Right lobe of liver (tissue), 6 donors: ENCODE measurements around the gene DYNC2I2. TPM values are rescaled to one million over a fixed set of nuclear protein-coding genes. Genes with fewer than 3 reads are reported as not detected.
A peak's percentile ranks its signal among the peaks of the same experiment; 100 is the strongest.
"Not testable (repeated sequence)": the region's sequence is repeated elsewhere in the genome, so short reads cannot be mapped to it uniquely, and the experiment has no call there.

Experiments used
- ATAC-seq, 4 donors: fragments of 200-7000 bp; cut with Tn5 transposase; one replicate each; pipeline ENCODE4 v1.9.1; 2020; ENCODE audit warnings: mild to moderate bottlenecking in 4 of 4, moderate library complexity in 4 of 4
- DNase-seq, 3 donors: peaks; one replicate each; pipeline ENCODE4 v3.0.0-alpha.2; 2020
- H3K27ac ChIP-seq, 3 donors: fragments of 200-600 bp; one replicate each; pipeline ENCODE4 v1.8.0; 2022
- H3K27me3 ChIP-seq, 2 donors: fragments of 200-600 bp; one replicate each; pipeline ENCODE4 v1.8.0; 2022
- H3K36me3 ChIP-seq, 4 donors: fragments of 200-600 bp; sonication (generic) in 1 of 4; one replicate each; pipeline versions ENCODE4 v1.5.1 to v1.8.0; 2017 to 2022; ENCODE audit warnings: control low read depth in 1 of 4
- H3K4me1 ChIP-seq, 4 donors: fragments of 200-600 bp; sonication (generic) in 1 of 4; one replicate each; pipeline versions ENCODE4 v1.5.1 to v1.8.0; 2017 to 2022; ENCODE audit warnings: control low read depth in 1 of 4
- H3K4me3 ChIP-seq, 3 donors: fragments of 200-600 bp; one replicate each; pipeline ENCODE4 v1.8.0; 2022
- H3K9me3 ChIP-seq, 4 donors: fragments of 200-600 bp; sonication (generic) in 1 of 4; one replicate each; pipeline versions ENCODE4 v1.5.1 to v1.8.0; 2017 to 2022; ENCODE audit warnings: control low read depth in 1 of 4
- CTCF ChIP-seq, 4 donors: fragments of 200-600 bp in 3 of 4; fragments of 450-650 bp in 1 of 4; IDR thresholded peaks; one replicate each; pipeline versions ENCODE4 v1.5.1 to v1.8.0; 2016 to 2022; ENCODE audit warnings: antibody characterized with exemption in 4 of 4, mild to moderate bottlenecking in 2 of 4
- POLR2A ChIP-seq: fragments of 450-650 bp; IDR thresholded peaks from one replicate; pipeline ENCODE4 v1.6.1; 2017; ENCODE audit warnings: antibody characterized with exemption, mild to moderate bottlenecking
- WGBS: methylation state at CpG from one replicate; pipeline ENCODE4 v1.1.6; 2018; ENCODE audit warnings: low coverage, low lambda C conversion rate; ENCODE audit not compliant: insufficient coverage; ENCODE audit errors: missing lambda C conversion rate; 5-methylcytosine and 5-hydroxymethylcytosine counted together
- intact Hi-C, 2 donors: fragments of 100-400 bp; cut with DNase I; formaldehyde crosslinking; loops; one replicate each; pipeline versions ENCODE4 v1.11.2 to v1.14.1; 2022
- total RNA-seq, 6 experiments: library from RNA; depleted of rRNA in 2 of 6; stranded (reverse); fragments of >200 nt in 2 of 6; fragmentation: NEBNext Ultra II Directional in 3 of 6; extraction: Animal tissue kit (Norgen Biotek cat#: 25700) in 3 of 6; gene quantifications; one replicate each; pipeline versions ENCODE4 v1.1.0 to v1.2.4, GENCODE V29; 2016 to 2023
- donor health status: DM: no; HTN: yes; CAD: no.
- donor health status: DM: no; HTN: no; CAD: no.
- donor health status: DM: no; HTN: no; CAD: no.
- donor health status: DM: no; HTN: yes; CAD: no.
- donor health status: DM: no; HTN: yes; CAD: no.

The DYNC2I2 gene
- total RNA-seq, 6 experiments from 2014 or later = 11.8 to 23.9 (median 18.8) TPM

GRCh38 chr9:128703616-128704355 lies 47.1 kb upstream of the DYNC2I2 start:
- intact Hi-C loops = no loop called here
- no peaks in the 10 kb centered on the region for H3K4me1 ChIP-seq
- ATAC-seq (peak in 2 of 4 donors; percentile 48 to 53), DNase-seq (peak; percentile 24 to 77 (median 54))
- H3K36me3 ChIP-seq = no peaks in the 10 kb centered on the region
- WGBS = 94% methylated on average over 3 of the region's 31 CpGs
- peak overlapping the region in 2 of 3 donors; percentile 45 to 60 for H3K27ac ChIP-seq
- no peaks in the 10 kb centered on the region for H3K9me3 ChIP-seq
- no peaks in the 10 kb centered on the region for H3K27me3 ChIP-seq
- H3K4me3 ChIP-seq = peak overlapping the region in 1 of 3 donors; percentile 73
- TF ChIP-seq POLR2A (no peak), CTCF (IDR thresholded peaks at IDR 0.05) (no peak)

GRCh38 chr9:128702949-128703615 lies 46.4 kb upstream of the DYNC2I2 start:
- H3K9me3 ChIP-seq = no peaks in the 10 kb centered on the region
- TF ChIP-seq POLR2A (no peak), CTCF (IDR thresholded peaks at IDR 0.05) (no peak)
- peak overlapping the region; percentile 45 to 60 (median 60) for H3K27ac ChIP-seq
- no peaks in the 10 kb centered on the region for H3K27me3 ChIP-seq
- H3K4me3 ChIP-seq = peak overlapping the region; percentile 53 to 86 (median 73)
- DNase-seq (peak; percentile 29 to 64 (median 59)), ATAC-seq (peak in 3 of 4 donors; percentile 15 to 33 (median 18))
- no peaks in the 10 kb centered on the region for H3K4me1 ChIP-seq
- no peaks in the 10 kb centered on the region for H3K36me3 ChIP-seq
- intact Hi-C loops = no loop called here
- 20% methylated on average over 8 of the region's 55 CpGs for WGBS

GRCh38 chr9:128702445-128702948 lies 45.9 kb upstream of the DYNC2I2 start, which contains the start of gene PKN3:
Gene PKN3 (plus strand): TSS chr9:128702503. CDS start chr9:128702916, 413 bp downstream.
- H3K27me3 ChIP-seq = no peaks in the 10 kb centered on the region
- H3K27ac ChIP-seq = peak within 1 kb of the TSS; percentile 45 to 60 (median 60)
- no CpG with 5 or more reads among the region's 65 CpGs for WGBS
- DNase-seq = peak; percentile 89 to 90 (median 90)
- ATAC-seq = peak; percentile 84 to 95 (median 91)
- H3K4me1 ChIP-seq = no peaks in the 10 kb centered on the region
- intact Hi-C loops = no loop called here
- H3K9me3 ChIP-seq = no peaks in the 10 kb centered on the region
- TF ChIP-seq CTCF (IDR thresholded peaks at IDR 0.05) (peak; percentile 82 to 92 (median 88)), POLR2A (peak; percentile 23)
- H3K4me3 ChIP-seq = peak within 1 kb of the TSS; percentile 53 to 86 (median 73)
- no peaks in the 10 kb centered on the region for H3K36me3 ChIP-seq

GRCh38 chr9:128701227-128701854 lies 44.7 kb upstream of the DYNC2I2 start:
- no peaks in the 10 kb centered on the region for H3K4me1 ChIP-seq
- TF ChIP-seq POLR2A = no peak
- TF ChIP-seq CTCF (IDR thresholded peaks at IDR 0.05) = no peak
- no peak overlapping the region for H3K4me3 ChIP-seq
- intact Hi-C loops = no loop called here
- WGBS = 65% methylated on average over 9 of the region's 10 CpGs
- peaks cover 0 to 3% (median 0%) of the 10 kb centered on the region in 4 donors for H3K36me3 ChIP-seq
- peak in 2 of 3 donors; percentile 31 to 41 for DNase-seq
- H3K27me3 ChIP-seq = no peaks in the 10 kb centered on the region
- ATAC-seq = no peak
- no peak overlapping the region for H3K27ac ChIP-seq
- H3K9me3 ChIP-seq = no peaks in the 10 kb centered on the region

- peak in 1 of 3 donors; percentile 33 for DNase-seq
- intact Hi-C loops, H3K9me3 ChIP-seq, ATAC-seq, H3K4me3 ChIP-seq, H3K27me3 ChIP-seq, H3K27ac ChIP-seq, H3K4me1 ChIP-seq: not testable (repeated sequence)
- 96% methylated on average over 22 of the region's 30 CpGs for WGBS
- H3K36me3 ChIP-seq = peaks cover 0 to 16% (median 10%) of the 10 kb centered on the region in 4 donors
These were observed 42.6 kb upstream of the DYNC2I2 start for GRCh38 chr9:128699096-128699795.
